H1 (cell line): ENCODE data around the gene TWIST2. TPM values are rescaled to one million over a fixed set of nuclear protein-coding genes. Genes with fewer than 3 reads are reported as not detected.

ENCODE experiments used
- CTCF ChIA-PET: fragments of 300-600 bp; sonication (Branson Sonifier 250); formaldehyde crosslinking; loops from one replicate; lab custom pipeline; 2021; ENCODE audit not compliant: partially characterized antibody; lab: Charles Lee
- POLR2A ChIA-PET: fragments of 300-600 bp; sonication (Branson Sonifier 250); formaldehyde crosslinking; loops from one replicate; lab custom pipeline; 2021; ENCODE audit warnings: inconsistent platforms; ENCODE audit not compliant: partially characterized antibody; lab: Charles Lee
- DNase-seq, 2 experiments: peaks; one replicate each; pipeline versions ENCODE4 v3.0.0 to v3.0.0-alpha.2; 2010 to 2022; ENCODE audit warnings: low spot score in 2 of 2, low read depth in 1 of 2, mixed read lengths in 1 of 2
- FAIRE-seq: peaks from 2 replicates; lab custom pipeline; 2011; peaks lifted over from hg19 to GRCh38; lab: Jason Lieb, UNC
- H2AFZ ChIP-seq: 2 replicates; pipeline ENCODE4 v1.8.1; 2012; ENCODE audit warnings: low read length, inconsistent platforms
- H2AK5ac ChIP-seq: 2 replicates; pipeline ENCODE4 v1.6.1; 2013; ENCODE audit warnings: low read depth, low read length
- H2BK120ac ChIP-seq: replicated peaks from 2 replicates; pipeline ENCODE3; 2013; ENCODE audit warnings: low read depth, low read length, inconsistent platforms
- H2BK12ac ChIP-seq: 2 replicates; pipeline ENCODE4 v1.6.1; 2013; ENCODE audit warnings: low read depth, low read length
- H2BK15ac ChIP-seq: 2 replicates; pipeline ENCODE4 v1.6.1; 2013; ENCODE audit warnings: low read length
- H2BK20ac ChIP-seq: 2 replicates; pipeline ENCODE4 v1.6.1; 2013; ENCODE audit warnings: low read length
- H2BK5ac ChIP-seq: 2 replicates; pipeline ENCODE4 v1.6.1; 2013; ENCODE audit warnings: low read depth, low read length
- H3K14ac ChIP-seq: 2 replicates; pipeline ENCODE4 v1.6.1; 2013; ENCODE audit warnings: inconsistent platforms; ENCODE audit not compliant: insufficient read length
- H3K18ac ChIP-seq: 2 replicates; pipeline ENCODE4 v1.6.1; 2013; ENCODE audit warnings: low read length; ENCODE audit errors: extremely low read depth
- H3K23ac ChIP-seq: 2 replicates; pipeline ENCODE4 v1.6.1; 2013; ENCODE audit warnings: inconsistent platforms; ENCODE audit not compliant: insufficient read length
- H3K23me2 ChIP-seq: 2 replicates; pipeline ENCODE4 v1.6.1; 2013; ENCODE audit warnings: low read depth, low read length
- H3K27ac ChIP-seq: 2 replicates; pipeline ENCODE4 v1.6.1; 2011; ENCODE audit warnings: low read depth, low read length, inconsistent platforms
- H3K27me3 ChIP-seq, 4 experiments: replicated peaks in 1 of 4; 1 replicate in 1 of 4; 2 replicates in 3 of 4; pipeline versions ENCODE4 v1.6.1 to v1.8.1; 2011 to 2013; ENCODE audit warnings: low read length in 3 of 4, mild to moderate bottlenecking in 3 of 4, inconsistent platforms in 2 of 4, mixed read lengths in 2 of 4, moderate library complexity in 1 of 4; ENCODE audit not compliant: control insufficient read depth in 3 of 4, insufficient read depth in 3 of 4; ENCODE audit errors: extremely low read depth in 1 of 4
- H3K36me3 ChIP-seq, 4 experiments: 2 replicates each; pipeline versions ENCODE4 v1.6.1 to v1.8.1; 2011 to 2013; ENCODE audit warnings: mild to moderate bottlenecking in 4 of 4, low read length in 3 of 4, moderate library complexity in 2 of 4, control low read depth in 1 of 4, inconsistent platforms in 1 of 4; ENCODE audit not compliant: insufficient read depth in 4 of 4, control insufficient read depth in 2 of 4
- H3K4ac ChIP-seq: replicated peaks from 2 replicates; pipeline ENCODE3; 2013; ENCODE audit warnings: low read length, low read depth, mixed read lengths, inconsistent platforms; ENCODE audit not compliant: insufficient read length
- H3K4me1 ChIP-seq, 4 experiments: replicated peaks in 1 of 4; 1 replicate in 1 of 4; 2 replicates in 3 of 4; pipeline versions ENCODE4 v1.6.1 to v1.8.1; 2011 to 2013; ENCODE audit warnings: low read length in 3 of 4, inconsistent platforms in 2 of 4, mixed read lengths in 1 of 4; ENCODE audit not compliant: insufficient read depth in 4 of 4, control insufficient read depth in 3 of 4
- H3K4me2 ChIP-seq, 2 experiments: 2 replicates each; pipeline versions ENCODE4 v1.6.1 to v1.8.1; 2011 to 2013; ENCODE audit warnings: low read depth in 2 of 2, low read length in 2 of 2, control low read depth in 1 of 2, inconsistent platforms in 1 of 2, mild to moderate bottlenecking in 1 of 2; ENCODE audit not compliant: insufficient read depth in 1 of 2
- H3K4me3 ChIP-seq, 4 experiments: fragments of 200-600, 300-600 bp in 1 of 4; sonication (generic), shearing (Covaris generic), sonication (Bioruptor Twin) in 1 of 4; 2 replicates each; pipeline versions ENCODE4 v1.5.1 to v1.8.1; 2011 to 2016; ENCODE audit warnings: low read length in 4 of 4, low read depth in 3 of 4, control low read depth in 2 of 4, inconsistent platforms in 2 of 4, mild to moderate bottlenecking in 2 of 4, mixed read lengths in 1 of 4, moderate library complexity in 1 of 4; ENCODE audit not compliant: insufficient read depth in 2 of 4; ENCODE audit errors: extremely low read depth in 1 of 4
- H3K56ac ChIP-seq: replicated peaks from 2 replicates; pipeline ENCODE3; 2013; ENCODE audit warnings: low read depth, mild to moderate bottlenecking, mixed read lengths, low read length, inconsistent platforms; ENCODE audit not compliant: insufficient read length
- H3K79me1 ChIP-seq: 2 replicates; pipeline ENCODE4 v1.6.1; 2013; ENCODE audit warnings: low read depth, low read length, control low read depth
- H3K79me2 ChIP-seq, 2 experiments: 2 replicates each; pipeline versions ENCODE4 v1.6.1 to v1.8.1; 2012 to 2013; ENCODE audit warnings: low read length in 2 of 2, mild to moderate bottlenecking in 2 of 2, inconsistent platforms in 1 of 2; ENCODE audit not compliant: insufficient read depth in 2 of 2, control insufficient read depth in 1 of 2
- H3K9ac ChIP-seq, 4 experiments: replicated peaks in 1 of 4; 1 replicate in 1 of 4; 2 replicates in 3 of 4; pipeline versions ENCODE4 v1.6.1 to v1.8.1; 2011 to 2013; ENCODE audit warnings: low read depth in 3 of 4, low read length in 3 of 4, control low read depth in 2 of 4, mild to moderate bottlenecking in 2 of 4, moderate library complexity in 2 of 4, inconsistent platforms in 1 of 4; ENCODE audit errors: extremely low read depth in 1 of 4
- H3K9me3 ChIP-seq, 2 experiments: 2 replicates each; pipeline versions ENCODE4 v1.6.1 to v1.8.1; 2012 to 2013; ENCODE audit warnings: mild to moderate bottlenecking in 2 of 2, moderate library complexity in 2 of 2, control low read depth in 1 of 2, inconsistent platforms in 1 of 2, low read depth in 1 of 2, low read length in 1 of 2, mixed read lengths in 1 of 2; ENCODE audit not compliant: insufficient read depth in 2 of 2
- H4K20me1 ChIP-seq, 2 experiments: replicated peaks in 1 of 2; 2 replicates each; pipeline versions ENCODE3 to v1.8.1; 2011 to 2013; ENCODE audit warnings: inconsistent platforms in 2 of 2, low read length in 2 of 2, mild to moderate bottlenecking in 1 of 2; ENCODE audit not compliant: insufficient read depth in 2 of 2, control insufficient read depth in 1 of 2
- H4K5ac ChIP-seq: 2 replicates; pipeline ENCODE4 v1.6.1; 2013; ENCODE audit warnings: low read length, low read depth, mixed read lengths, inconsistent platforms; ENCODE audit not compliant: insufficient read length
- H4K8ac ChIP-seq: 2 replicates; pipeline ENCODE4 v1.8.0; 2013; ENCODE audit warnings: mild to moderate bottlenecking, moderate library complexity, low read length, inconsistent platforms; ENCODE audit not compliant: insufficient read depth; ENCODE audit errors: extremely low read depth
- H4K91ac ChIP-seq: replicated peaks from 2 replicates; pipeline ENCODE3; 2013; ENCODE audit warnings: low read length, mixed read lengths, inconsistent platforms; ENCODE audit not compliant: insufficient read length
- ATF3 ChIP-seq: IDR thresholded peaks from 2 replicates; pipeline ENCODE4 v1.6.1; 2011; ENCODE audit warnings: low read depth, mild to moderate bottlenecking, low read length; ENCODE audit not compliant: insufficient read depth
- CBX5 ChIP-seq: fragments of 300-800, 300-1000 bp; sonication (generic); IDR thresholded peaks from 2 replicates; pipeline ENCODE4 v1.7.1; 2016; ENCODE audit warnings: antibody characterized with exemption, low read length, low read depth
- CTCF ChIP-seq, 3 experiments: IDR thresholded peaks; 1 replicate in 2 of 3; 2 replicates in 1 of 3; pipeline versions ENCODE4 v1.5.1 to v1.6.1; 2011; ENCODE audit warnings: low read length in 3 of 3, mild to moderate bottlenecking in 3 of 3, inconsistent platforms in 2 of 3, low read depth in 1 of 3, moderate library complexity in 1 of 3; ENCODE audit not compliant: insufficient read depth in 1 of 3; ENCODE audit errors: control extremely low read depth in 1 of 3
- KDM4A ChIP-seq: IDR thresholded peaks from one replicate; pipeline ENCODE4 v1.7.1; 2012; ENCODE audit warnings: low read depth, mild to moderate bottlenecking, moderate library complexity, low read length, inconsistent platforms; ENCODE audit not compliant: severe bottlenecking
- MAX ChIP-seq: IDR thresholded peaks from 2 replicates; pipeline ENCODE4 v1.6.1; 2012; ENCODE audit warnings: inconsistent platforms
- NRF1 ChIP-seq: IDR thresholded peaks from 2 replicates; pipeline ENCODE4 v1.6.1; 2011; ENCODE audit warnings: mild to moderate bottlenecking, low read depth, low read length, improper control_type of control experiment
- RXRA ChIP-seq: IDR thresholded peaks from 2 replicates; pipeline ENCODE4 v1.6.1; 2011; ENCODE audit warnings: low read depth, mild to moderate bottlenecking, low read length, moderate library complexity; ENCODE audit not compliant: insufficient read depth
- SIX5 ChIP-seq: IDR thresholded peaks from 2 replicates; pipeline ENCODE4 v1.6.1; 2011; ENCODE audit warnings: mild to moderate bottlenecking, low read depth, low read length
- SP4 ChIP-seq: IDR thresholded peaks from 2 replicates; pipeline ENCODE4 v1.6.1; 2012; ENCODE audit warnings: low read length, inconsistent platforms
- WGBS, 2 experiments: shearing (Covaris generic) in 1 of 2; methylation state at CpG; one replicate each; pipeline versions ENCODE4 v1.1.6 to v1.1.7; 2013 to 2015; ENCODE audit warnings: low lambda C conversion rate in 2 of 2, mixed read lengths in 2 of 2, inconsistent platforms in 1 of 2, low coverage in 1 of 2, missing lambda C conversion rate in 1 of 2; ENCODE audit not compliant: insufficient replicate concordance in 2 of 2, insufficient coverage in 1 of 2, insufficient read length in 1 of 2; ENCODE audit errors: extremely low coverage in 1 of 2, missing lambda C conversion rate in 1 of 2; 5-methylcytosine and 5-hydroxymethylcytosine counted together
- polyA plus RNA-seq, 7 experiments: library from polyadenylated mRNA; depleted of rRNA in 3 of 7; stranded (reverse) in 5 of 7; unstranded in 2 of 7; fragments of >200 nt in 5 of 7; fragments of 200-250 nt in 2 of 7; gene quantifications; 1 replicate in 5 of 7; 2 replicates in 1 of 7; 4 replicates in 1 of 7; pipeline versions ENCODE4 v1.2.1 to v1.2.3, GENCODE V29; 2011 to 2013; ENCODE audit warnings: missing spikeins in 2 of 7, mixed read lengths in 2 of 7
- total RNA-seq: library from RNA; stranded (reverse); fragmentation: NEBNext Ultra II Directional; extraction: Animal tissue kit (Norgen Biotek cat#: 25700); gene quantifications from 2 replicates; pipeline ENCODE4 v1.2.1, GENCODE V29; 2021

TWIST2 gene
- total and polyA plus RNA-seq, 2 of the 8 experiments (the other 6 are each of a cell fraction or from before 2014, with no cell fraction given), result 2.6 to 4.3 TPM

- no peak overlapping the region for H2BK20ac ChIP-seq
- TF ChIP-seq CBX5 (no peak), SIX5 (no peak), NRF1 (no peak), RXRA (no peak), CTCF (IDR thresholded peaks at IDR 0.05; ENCODE audit: control extremely low read depth in 1 of 3, insufficient read depth in 1 of 3, low read depth in 1 of 3, low read length in 3 of 3) (no peak), ATF3 (no peak), SP4 (no peak), KDM4A (no peak), MAX (no peak)
Observed at GRCh38 chr2:238855891-238856580, 8.2 kb downstream of the TWIST2 start.

More at GRCh38 chr2:238855891-238856580, 8.2 kb downstream of the TWIST2 start:
- no peak overlapping the region for H3K14ac ChIP-seq
- H2AK5ac ChIP-seq, result no peak overlapping the region
- H3K79me2 ChIP-seq, result no peaks in the 10 kb centered on the region
- H3K4me3 ChIP-seq, result no peak overlapping the region
- WGBS, 2 experiments, result 91% methylated on average over 12 of the region's 12 CpGs; no CpG with 5 or more reads in 1 of the 2 experiments
- H2BK15ac ChIP-seq, result no peak overlapping the region
- H2AFZ ChIP-seq, result no peak overlapping the region
- H3K23ac ChIP-seq, result no peak overlapping the region
- H3K23me2 ChIP-seq, result no peaks in the 10 kb centered on the region
- H4K20me1 ChIP-seq, result no peaks in the 10 kb centered on the region
- H4K91ac ChIP-seq, result no peak overlapping the region
- no peak overlapping the region for H3K56ac ChIP-seq
- no peaks in the 10 kb centered on the region for H3K36me3 ChIP-seq
- H3K9me3 ChIP-seq, result no peaks in the 10 kb centered on the region
- no peak overlapping the region for H3K27ac ChIP-seq
- H4K5ac ChIP-seq, result no peak overlapping the region
- H3K27me3 ChIP-seq, result peaks cover 0 to 11% (median 5%) of the 10 kb centered on the region in 4 experiments; a peak in 5 of 7 replicates
- H3K4me1 ChIP-seq, result peaks cover 0 to 2% (median 0%) of the 10 kb centered on the region in 4 experiments; a peak in 2 of 7 replicates
- no peaks in the 10 kb centered on the region for H3K79me1 ChIP-seq
- POLR2A ChIA-PET, result no interaction called here
- CTCF ChIA-PET, result no interaction called here
- no peak for DNase-seq
- no peak overlapping the region for H3K18ac ChIP-seq
- H2BK12ac ChIP-seq, result no peak overlapping the region
- no peak overlapping the region; a peak in 2 of 7 replicates for H3K9ac ChIP-seq
- FAIRE-seq, result no peak
- no peak overlapping the region for H4K8ac ChIP-seq
- no peak overlapping the region for H3K4ac ChIP-seq
- H3K4me2 ChIP-seq, result no peak overlapping the region
- H2BK5ac ChIP-seq, result no peak overlapping the region
- no peak overlapping the region for H2BK120ac ChIP-seq
